DMS79 treated with DMSO at 0.1 percent for 48 hours (cell line): ENCODE results near the gene PLPP6.

ENCODE experiments used
- DNase-seq: peaks from one replicate; lab custom pipeline; 2025; lab: John Stamatoyannopoulos, UW

Gene PLPP6

DNA sequence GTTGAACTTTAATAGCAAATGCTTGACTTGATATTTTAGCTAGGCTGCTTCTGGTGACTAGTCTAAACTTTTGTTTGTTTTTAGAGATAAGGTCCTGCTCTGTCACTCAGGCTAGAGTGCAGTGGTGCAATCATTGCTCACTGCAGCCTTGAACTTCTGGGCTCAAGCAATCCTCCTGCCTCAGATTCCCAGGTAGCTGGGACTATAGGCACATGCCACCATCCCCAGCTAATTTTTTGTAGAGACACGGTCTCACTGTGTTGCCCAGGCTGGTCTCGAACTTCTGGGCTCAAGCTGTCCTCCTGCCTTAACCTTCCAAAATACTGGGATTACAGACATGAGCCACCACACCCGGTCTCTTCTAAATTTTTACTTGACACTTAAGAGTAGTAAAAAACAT, 38.0 kb downstream of the PLPP6 start:
- no peak for DNase-seq

DNA sequence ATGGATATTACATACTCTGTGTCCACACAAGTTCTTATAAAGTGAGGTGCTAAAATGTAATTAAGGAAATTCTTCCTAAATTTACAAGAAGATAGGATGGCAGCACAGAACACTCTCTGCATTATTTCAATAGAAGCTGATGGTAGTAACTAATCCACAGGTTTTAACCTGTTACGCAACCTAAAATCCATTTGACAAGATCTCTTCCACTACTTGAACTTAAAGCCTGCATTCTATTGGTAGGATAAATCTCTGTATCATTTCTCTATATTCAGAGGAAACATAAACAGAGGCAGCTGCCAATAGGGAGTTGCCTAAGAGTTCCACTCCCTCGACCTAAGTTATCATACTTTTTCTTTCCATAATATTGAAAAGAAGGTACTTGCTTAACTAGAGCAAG, 38.8 kb downstream of the PLPP6 start:
- no peak for DNase-seq

DNA sequence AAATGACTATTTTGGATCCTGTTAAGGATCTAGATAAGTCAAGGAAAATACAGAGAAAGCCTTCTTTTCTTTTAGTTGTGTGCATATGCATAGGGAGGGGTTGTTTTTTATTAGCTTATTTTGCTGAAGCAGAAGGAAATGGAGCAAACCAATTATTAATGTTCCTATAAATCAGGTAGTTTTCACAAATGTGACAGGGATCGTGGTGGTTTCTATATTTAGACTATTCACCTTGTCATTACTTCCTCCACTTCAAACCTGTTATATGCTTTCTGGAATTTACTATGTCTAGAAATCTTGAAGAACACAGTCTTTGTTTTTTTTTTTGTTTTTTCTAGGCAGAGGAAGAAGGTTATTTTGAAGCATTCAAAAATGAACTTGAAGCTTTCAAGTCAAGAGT, 39.4 kb downstream of the PLPP6 start:
- DNase-seq: no peak

DNA sequence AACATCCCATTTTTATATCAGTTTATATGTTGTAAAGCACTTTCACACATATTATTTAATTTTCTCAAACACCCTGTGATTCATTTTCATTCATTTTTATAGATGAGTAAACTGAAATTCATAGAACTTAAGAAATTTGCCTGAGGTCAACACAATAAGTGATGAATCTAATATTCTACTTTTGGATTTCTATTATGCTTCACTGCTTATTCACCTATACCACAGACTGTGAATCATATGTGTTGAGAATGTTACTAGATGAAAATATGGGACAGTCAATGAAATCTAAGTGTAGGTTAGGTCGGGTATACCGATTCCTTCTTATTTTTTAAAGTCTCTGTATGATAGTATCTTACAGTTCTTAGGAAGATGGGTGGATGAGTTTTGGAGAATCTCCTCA, 42.0 kb downstream of the PLPP6 start:
- no peak for DNase-seq

- no peak for DNase-seq
Measured at GRCh38 chr9:4706021-4706420, 43.9 kb downstream of the PLPP6 start.

DNA sequence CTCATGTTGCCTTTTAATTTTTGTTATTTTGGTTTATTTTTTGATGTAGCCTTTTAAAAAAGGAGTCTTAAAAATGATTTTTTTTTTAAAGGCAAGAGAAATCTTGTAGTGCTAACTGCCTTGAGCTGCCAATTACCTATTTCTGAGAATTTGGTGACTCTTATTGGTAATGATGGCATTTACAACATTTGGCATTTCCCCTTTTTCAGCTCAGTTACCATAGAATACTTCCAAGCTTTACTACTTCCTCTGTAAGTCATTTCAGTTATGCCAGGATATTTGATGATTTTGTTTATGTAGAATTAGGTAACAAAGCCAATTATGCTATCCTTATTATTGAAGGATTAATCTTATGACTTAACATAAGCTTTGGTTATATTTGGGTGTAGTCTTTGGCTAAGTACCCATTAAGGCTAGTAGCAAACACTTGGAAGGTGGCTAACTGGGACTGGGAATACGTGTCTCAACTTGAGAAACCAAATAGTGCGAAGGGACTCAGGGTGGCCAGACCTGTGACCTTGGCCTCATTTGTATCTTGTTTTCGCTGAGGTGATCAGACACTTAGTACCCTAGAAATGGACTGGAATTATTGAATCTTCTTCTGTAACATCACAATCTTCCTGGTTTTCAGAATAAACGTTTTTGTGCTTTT, 45.0 kb downstream of the PLPP6 start:
- DNase-seq: no peak

GRCh38 chr9:4709380-4709779, 47.3 kb downstream of the PLPP6 start:
- DNase-seq: no peak

- DNase-seq: no peak
Measured at GRCh38 chr9:4713849-4714248, 51.8 kb downstream of the PLPP6 start.

DNA sequence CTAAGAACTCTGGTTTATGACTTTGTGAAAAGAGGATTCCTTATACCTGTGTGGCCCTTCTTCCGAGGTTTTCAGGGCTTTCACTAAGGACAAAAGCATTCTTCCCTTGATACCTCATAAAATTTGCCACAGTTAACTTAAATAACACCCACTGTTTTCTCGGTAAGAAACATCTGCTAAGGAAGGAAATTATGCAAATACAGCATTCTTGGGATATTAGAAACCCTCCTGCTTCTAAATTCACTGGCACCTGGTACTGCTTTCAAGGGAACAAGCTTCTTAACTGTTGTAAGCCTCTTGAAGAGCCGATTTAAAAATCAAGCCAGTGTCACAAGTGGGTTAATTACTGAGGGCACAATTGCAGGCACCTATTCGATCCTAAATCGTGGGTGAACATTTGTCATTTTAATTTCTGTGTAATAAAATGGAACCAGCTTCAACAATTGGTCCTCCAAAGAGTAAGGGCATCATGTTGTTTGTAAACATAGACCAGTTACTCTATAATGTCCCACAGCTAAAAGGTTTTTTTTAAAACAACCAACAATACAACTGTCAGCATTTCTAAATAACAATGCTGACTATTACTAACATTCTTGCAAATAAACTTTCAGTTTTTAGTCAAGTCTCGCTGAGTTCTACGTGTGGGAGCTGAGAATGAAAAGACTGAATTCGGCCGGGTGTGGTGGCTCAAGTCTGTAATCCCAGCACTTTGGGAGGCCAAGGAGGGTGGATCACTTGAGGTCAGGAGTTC, 52.3 kb downstream of the PLPP6 start:
- no peak for DNase-seq
